ENCODE results near the gene PRSS33. TPM values are rescaled to one million over a fixed set of nuclear protein-coding genes. Genes with fewer than 3 reads are reported as not detected.

The PRSS33 gene
- total and polyA plus RNA-seq, 2 of the 8 experiments (the other 6 are each of a cell fraction or from before 2014, with no cell fraction given): 0.09 TPM; not detected in 1

- Histone ChIP-seq H3K9ac (replicated peaks in 1 of 4; ENCODE audit: extremely low read depth in 1 of 4, low read depth in 3 of 4, low read length in 3 of 4) (no peak overlapping the region), H3K4me1 (replicated peaks in 1 of 4; ENCODE audit: control insufficient read depth in 3 of 4, insufficient read depth in 4 of 4, low read length in 3 of 4) (0 out of 7 replicates have a peak, but pooled peaks cover 0 to 3% (median 0%) of the 10 kb centered on the region in 4 experiments), H3K79me2 (ENCODE audit: control insufficient read depth in 1 of 2, insufficient read depth in 2 of 2, low read length in 2 of 2) (no peaks in the 10 kb centered on the region), H2BK120ac (replicated peaks; ENCODE audit: low read depth, low read length) (no peak overlapping the region), H3K56ac (replicated peaks; ENCODE audit: insufficient read length, low read depth, low read length) (no peak overlapping the region), H3K36me3 (ENCODE audit: control insufficient read depth in 2 of 4, insufficient read depth in 4 of 4, low read length in 3 of 4) (no peaks in the 10 kb centered on the region), H3K9me3 (ENCODE audit: insufficient read depth in 2 of 2, low read depth in 1 of 2, low read length in 1 of 2) (no peaks in the 10 kb centered on the region), H3K79me1 (ENCODE audit: low read depth, low read length) (no peaks in the 10 kb centered on the region), H3K23ac (ENCODE audit: insufficient read length) (no peak overlapping the region), H3K27me3 (replicated peaks in 1 of 4; ENCODE audit: control insufficient read depth in 3 of 4, extremely low read depth in 1 of 4, insufficient read depth in 3 of 4, low read length in 3 of 4) (no peaks in the 10 kb centered on the region; a peak in 1 of 7 replicates), H3K27ac (ENCODE audit: low read depth, low read length) (no peak overlapping the region), H4K5ac (ENCODE audit: insufficient read length, low read depth, low read length) (no peak overlapping the region), H3K14ac (ENCODE audit: insufficient read length) (no peak overlapping the region), H2BK12ac (ENCODE audit: low read depth, low read length) (no peak overlapping the region), H2AFZ (ENCODE audit: low read length) (no peak overlapping the region), H3K4me3 (ENCODE audit: extremely low read depth in 1 of 4, insufficient read depth in 2 of 4, low read depth in 3 of 4, low read length in 4 of 4) (no peak overlapping the region), H4K91ac (replicated peaks; ENCODE audit: insufficient read length, low read length) (no peak overlapping the region), H4K8ac (ENCODE audit: extremely low read depth, insufficient read depth, low read length) (no peak overlapping the region), H3K4ac (replicated peaks; ENCODE audit: insufficient read length, low read depth, low read length) (no peak overlapping the region), H3K18ac (ENCODE audit: extremely low read depth, low read length) (no peak overlapping the region), H2BK15ac (ENCODE audit: low read length) (no peak overlapping the region), H3K4me2 (ENCODE audit: insufficient read depth in 1 of 2, low read depth in 2 of 2, low read length in 2 of 2) (no peak overlapping the region), H4K20me1 (replicated peaks in 1 of 2; ENCODE audit: control insufficient read depth in 1 of 2, insufficient read depth in 2 of 2, low read length in 2 of 2) (no peaks in the 10 kb centered on the region), H2BK5ac (ENCODE audit: low read depth, low read length) (no peak overlapping the region), H3K23me2 (ENCODE audit: low read depth, low read length) (no peaks in the 10 kb centered on the region), H2AK5ac (ENCODE audit: low read depth, low read length) (no peak overlapping the region), H2BK20ac (ENCODE audit: low read length) (no peak overlapping the region)
- WGBS, 2 experiments (ENCODE audit: extremely low coverage in 1 of 2, insufficient coverage in 1 of 2, insufficient read length in 1 of 2, insufficient replicate concordance in 2 of 2, low coverage in 1 of 2, low lambda C conversion rate in 2 of 2, missing lambda C conversion rate in 1 of 2): 91% methylated on average over 10 of the region's 10 CpGs; no CpG with 5 or more reads in 1 of the 2 experiments
- FAIRE-seq: no peak
- DNase-seq (ENCODE audit: low read depth in 1 of 2, low spot score in 2 of 2): no peak
- ChIA-PET POLR2A (ENCODE audit: partially characterized antibody) (interaction anchor here (1.2 to 1.6 kb wide), 2 partner anchors 16 to 17 kb away, joined by 3 read pairs; partner anchors contain the start of gene ELOB), CTCF (ENCODE audit: partially characterized antibody) (interaction anchor here (1.1 to 1.5 kb wide), 3 partner anchors 10 to 144 kb away, joined by 3 to 6 read pairs (median 3); no protein-coding TSS in a partner anchor)
- TF ChIP-seq SP2 (IDR thresholded peaks at IDR 0.05; ENCODE audit: low read length) (no peak), JUN (IDR thresholded peaks at IDR 0.05; ENCODE audit: low read depth, low read length) (no peak)
These were observed 5.6 kb upstream of the PRSS33 start for GRCh38 chr16:2792940-2793339.
